Measurements from ENCODE around the gene SSTR4. TPM values are rescaled to one million over a fixed set of nuclear protein-coding genes. Genes with fewer than 3 reads are reported as not detected.

The SSTR4 gene
- total and polyA plus RNA-seq, 8 donors, result 0.18 to 0.47 (median 0.26) TPM; not detected in 2

DNA sequence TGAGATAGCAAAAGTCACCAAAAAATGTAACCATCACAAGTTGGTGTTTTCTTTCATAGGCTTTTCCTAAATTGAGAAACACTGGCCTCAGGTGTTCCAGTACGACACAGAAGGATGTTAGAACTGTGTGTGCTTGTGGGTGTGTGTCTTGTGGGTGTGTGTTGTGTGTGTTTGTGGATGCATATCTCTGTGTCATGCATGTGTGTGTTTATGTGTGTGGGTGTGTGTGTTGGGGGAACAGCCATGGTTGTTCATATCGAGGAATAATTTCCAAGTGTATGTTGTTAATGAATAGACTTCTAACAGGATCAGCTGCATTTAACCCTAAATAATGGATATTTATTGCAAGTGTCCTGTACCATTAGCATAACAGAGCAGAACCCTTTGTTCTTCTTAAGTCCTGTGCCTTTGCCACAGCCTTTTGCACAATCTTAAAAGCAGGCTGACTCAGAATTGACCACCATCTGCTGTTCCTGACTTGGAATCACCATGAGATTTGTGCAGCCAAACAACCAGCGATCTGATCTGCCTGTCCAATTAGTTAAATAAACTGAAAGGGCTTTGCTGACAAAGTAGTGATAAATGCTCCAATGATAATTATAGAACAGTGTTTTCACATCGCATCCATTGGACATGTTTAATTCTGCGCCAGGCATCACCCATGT lies 43.4 kb downstream of the SSTR4 start:
- intact Hi-C loops (cut with DNase I), result no loop called here
- Histone ChIP-seq H3K4me3 (no peak overlapping the region), H3K9me3 (no peaks in the 10 kb centered on the region), H3K27ac (no peak overlapping the region), H3K4me1 (peaks cover 0 to 59% of the 10 kb centered on the region in 2 donors), H3K27me3 (no peaks in the 10 kb centered on the region), H3K36me3 (peaks cover 0 to 4% of the 10 kb centered on the region in 2 donors)
- ATAC-seq (no peak), DNase-seq (no peak)
- TF ChIP-seq, protein P1, sequence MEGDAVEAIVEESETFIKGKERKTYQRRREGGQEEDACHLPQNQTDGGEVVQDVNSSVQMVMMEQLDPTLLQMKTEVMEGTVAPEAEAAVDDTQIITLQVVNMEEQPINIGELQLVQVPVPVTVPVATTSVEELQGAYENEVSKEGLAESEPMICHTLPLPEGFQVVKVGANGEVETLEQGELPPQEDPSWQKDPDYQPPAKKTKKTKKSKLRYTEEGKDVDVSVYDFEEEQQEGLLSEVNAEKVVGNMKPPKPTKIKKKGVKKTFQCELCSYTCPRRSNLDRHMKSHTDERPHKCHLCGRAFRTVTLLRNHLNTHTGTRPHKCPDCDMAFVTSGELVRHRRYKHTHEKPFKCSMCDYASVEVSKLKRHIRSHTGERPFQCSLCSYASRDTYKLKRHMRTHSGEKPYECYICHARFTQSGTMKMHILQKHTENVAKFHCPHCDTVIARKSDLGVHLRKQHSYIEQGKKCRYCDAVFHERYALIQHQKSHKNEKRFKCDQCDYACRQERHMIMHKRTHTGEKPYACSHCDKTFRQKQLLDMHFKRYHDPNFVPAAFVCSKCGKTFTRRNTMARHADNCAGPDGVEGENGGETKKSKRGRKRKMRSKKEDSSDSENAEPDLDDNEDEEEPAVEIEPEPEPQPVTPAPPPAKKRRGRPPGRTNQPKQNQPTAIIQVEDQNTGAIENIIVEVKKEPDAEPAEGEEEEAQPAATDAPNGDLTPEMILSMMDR (IDR thresholded peaks at IDR 0.05), result no peak

DNA sequence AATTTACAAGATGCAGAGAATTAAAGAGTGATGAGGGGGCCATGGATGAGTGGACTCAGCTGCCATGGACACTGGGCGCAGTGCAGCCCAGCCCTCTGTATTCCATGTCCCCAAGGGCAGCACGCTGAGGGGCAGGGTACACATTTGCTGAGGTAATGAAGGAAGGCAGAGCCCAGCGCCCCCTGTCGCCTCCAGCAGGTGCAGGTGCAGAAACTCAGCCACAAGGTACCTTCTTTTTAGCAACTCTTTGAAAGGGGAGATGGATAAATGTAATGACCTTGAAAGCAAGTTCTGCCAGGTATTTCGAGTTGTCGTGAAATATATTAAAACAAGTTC lies 43.9 kb downstream of the SSTR4 start:
- intact Hi-C loops (cut with DNase I), result no loop called here
- Histone ChIP-seq H3K27ac (no peak overlapping the region), H3K4me3 (no peak overlapping the region), H3K27me3 (no peaks in the 10 kb centered on the region), H3K4me1 (peaks cover 0 to 64% of the 10 kb centered on the region in 2 donors), H3K9me3 (no peaks in the 10 kb centered on the region), H3K36me3 (peaks cover 0 to 4% of the 10 kb centered on the region in 2 donors)
- DNase-seq, result no peak
- ATAC-seq, result no peak
- TF ChIP-seq, protein P1 (IDR thresholded peaks at IDR 0.05), result no peak

DNA sequence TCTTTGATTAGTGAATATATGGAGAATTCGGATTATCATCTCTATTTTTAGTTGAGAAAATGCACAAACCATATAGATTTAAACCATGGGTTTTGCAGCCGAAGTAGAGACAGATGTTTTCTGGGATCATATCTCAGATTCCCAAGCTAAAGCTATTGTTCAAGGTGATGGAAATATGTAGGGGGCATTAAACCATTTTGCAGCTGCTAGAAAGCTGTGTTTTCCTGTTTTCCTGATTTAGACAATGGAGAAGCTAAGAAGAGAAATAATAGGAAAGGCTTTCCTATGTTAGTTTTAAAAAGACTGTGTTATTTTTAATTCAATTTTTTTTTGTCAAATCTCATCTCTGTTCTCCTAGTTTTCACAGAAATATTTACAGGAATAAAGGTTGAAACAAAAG lies 44.8 kb downstream of the SSTR4 start:
- H3K27ac ChIP-seq, result no peak overlapping the region
- peaks cover 0 to 4% of the 10 kb centered on the region in 2 donors for H3K36me3 ChIP-seq
- ATAC-seq (no peak), DNase-seq (no peak)
- no peaks in the 10 kb centered on the region for H3K9me3 ChIP-seq
- H3K4me1 ChIP-seq, result peaks cover 0 to 74% of the 10 kb centered on the region in 2 donors
- peak overlapping the region in 1 of 2 donors; percentile 57 for H3K4me3 ChIP-seq
- intact Hi-C loops (cut with DNase I), result no loop called here
- TF ChIP-seq, protein P1 (IDR thresholded peaks at IDR 0.05), result no peak
- no peaks in the 10 kb centered on the region for H3K27me3 ChIP-seq

DNA sequence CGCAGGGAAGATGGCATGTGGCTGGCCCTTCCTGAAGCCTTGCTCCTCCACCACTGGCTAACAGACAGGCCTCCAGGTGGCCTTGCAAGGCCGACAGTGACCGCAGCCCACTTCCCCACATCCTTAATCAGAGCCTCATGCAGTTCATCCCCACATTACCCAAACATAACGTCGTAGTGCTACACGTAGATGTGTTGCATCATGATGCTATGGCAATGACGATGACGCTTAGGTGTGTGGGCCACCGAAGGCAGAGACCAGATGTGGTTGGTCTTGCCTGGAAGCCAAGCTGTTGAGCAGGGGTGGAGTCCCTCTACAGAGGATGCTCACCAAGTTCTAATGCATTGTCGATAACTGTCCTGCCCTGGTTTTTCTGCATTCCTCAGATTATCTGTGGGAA lies 45.4 kb downstream of the SSTR4 start:
- intact Hi-C loops (cut with DNase I), result no loop called here
- peak overlapping the region in 1 of 2 donors; percentile 95 for H3K27ac ChIP-seq
- TF ChIP-seq, protein P1 (IDR thresholded peaks at IDR 0.05), result no peak

DNA sequence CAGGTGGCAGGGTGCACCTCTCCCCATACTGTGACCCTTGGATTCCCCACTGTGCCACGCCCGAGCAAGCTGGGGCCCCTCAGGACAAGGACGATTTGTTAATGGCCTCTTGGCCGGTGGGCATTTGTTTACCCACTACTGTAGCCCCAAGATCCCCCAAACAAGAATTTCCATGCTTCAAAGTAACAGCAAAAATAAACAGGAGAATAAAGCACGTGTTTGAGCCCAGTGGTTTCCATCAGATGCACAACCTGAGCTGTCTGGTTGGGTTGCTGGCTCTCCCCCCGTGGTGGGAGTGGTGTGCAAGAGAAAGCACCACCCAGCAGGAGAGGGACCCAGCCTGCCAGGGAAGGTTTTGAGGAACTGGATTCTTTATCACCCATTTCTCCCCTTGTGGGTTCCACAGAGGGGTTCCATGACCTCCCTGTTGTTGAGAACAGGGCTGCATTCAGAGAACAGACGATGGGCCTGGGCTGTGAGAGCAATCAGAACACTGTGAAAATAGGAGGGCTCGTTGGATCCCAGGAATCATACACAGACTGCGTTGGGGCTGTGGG lies 46.2 kb downstream of the SSTR4 start:
- peak overlapping the region in 1 of 2 donors; percentile 57 for H3K4me3 ChIP-seq
- intact Hi-C loops (cut with DNase I), result no loop called here

More for the DNA sequence above, 45.4 kb downstream of the SSTR4 start:
- no peak for ATAC-seq
- Histone ChIP-seq H3K27me3 (no peaks in the 10 kb centered on the region), H3K9me3 (no peaks in the 10 kb centered on the region), H3K4me1 (peaks cover 0 to 80% of the 10 kb centered on the region in 2 donors), H3K4me3 (peak overlapping the region in 1 of 2 donors; percentile 57), H3K36me3 (peaks cover 0 to 4% of the 10 kb centered on the region in 2 donors)
- no peak for DNase-seq

More for the DNA sequence above, 46.2 kb downstream of the SSTR4 start:
- H3K27ac ChIP-seq, result peak overlapping the region in 1 of 2 donors; percentile 95
- H3K36me3 ChIP-seq, result peaks cover 0 to 4% of the 10 kb centered on the region in 2 donors
- H3K27me3 ChIP-seq, result no peaks in the 10 kb centered on the region
- H3K9me3 ChIP-seq, result no peaks in the 10 kb centered on the region
- TF ChIP-seq, protein P1 (IDR thresholded peaks at IDR 0.05), result no peak
- peaks cover 0 to 86% of the 10 kb centered on the region in 2 donors for H3K4me1 ChIP-seq
- DNase-seq (no peak), ATAC-seq (no peak)

All from left lung (tissue), 10 donors.